ENCODE results near the gene NPPC. TPM values are rescaled to one million over a fixed set of nuclear protein-coding genes. Genes with fewer than 3 reads are reported as not detected.

The NPPC gene
- total RNA-seq, 2 experiments from 2014 or later = not detected

GRCh38 chr2:231877533-231878456, 48.4 kb downstream of the NPPC start:
- H3K4me1 ChIP-seq (ENCODE audit: insufficient read depth, low read length, poor library complexity, severe bottlenecking) = no peaks in the 10 kb centered on the region
- no peaks in the 10 kb centered on the region for H3K79me2 ChIP-seq (ENCODE audit: insufficient read depth, low read depth, low read length)
- no peak overlapping the region for H3K27ac ChIP-seq (ENCODE audit: low read depth, low read length, poor library complexity, severe bottlenecking)
- H4K20me1 ChIP-seq (ENCODE audit: insufficient read depth, low read length) = no peaks in the 10 kb centered on the region
- no peaks in the 10 kb centered on the region for H3K36me3 ChIP-seq (ENCODE audit: insufficient read depth, low read length)
- no peak overlapping the region for H3K4me2 ChIP-seq (ENCODE audit: low read length)
- CTCF ChIA-PET (ENCODE audit: unreplicated experiment) = no interaction called here
- no TSS peak for BruUV-seq (replicated peaks)
- intact Hi-C loops (cut with micrococcal nuclease; ENCODE audit: unreplicated experiment) = no loop called here
- H3K9me3 ChIP-seq (ENCODE audit: low read length) = no peaks in the 10 kb centered on the region
- DNase-seq (ENCODE audit: low spot score) = no peak
- H3K4me3 ChIP-seq (ENCODE audit: low read depth, low read length, poor library complexity, severe bottlenecking) = no peak overlapping the region
- no peak overlapping the region for H2AFZ ChIP-seq (ENCODE audit: low read length)
- POLR2A ChIA-PET = interaction anchor here (0.6 kb wide), 1 partner anchor 421 kb away, joined by 3 read pairs; no protein-coding TSS in a partner anchor
- no peaks in the 10 kb centered on the region for H3K9me2 ChIP-seq (ENCODE audit: insufficient read depth, low read length)
- TF ChIP-seq EZH2phosphoT487 (IDR thresholded peaks at IDR 0.05; ENCODE audit: borderline replicate concordance, low read depth, low read length) (no peak), CTCF (conservative IDR thresholded peaks at IDR 0.05; ENCODE audit: low read length) (no peak)

GRCh38 chr2:231874944-231875343, 51.3 kb downstream of the NPPC start:
- Histone ChIP-seq H3K9me2 (ENCODE audit: insufficient read depth, low read length) (no peaks in the 10 kb centered on the region), H3K4me3 (ENCODE audit: low read depth, low read length, poor library complexity, severe bottlenecking) (no peak overlapping the region), H3K4me1 (ENCODE audit: insufficient read depth, low read length, poor library complexity, severe bottlenecking) (no peaks in the 10 kb centered on the region), H3K36me3 (ENCODE audit: insufficient read depth, low read length) (no peaks in the 10 kb centered on the region), H2AFZ (ENCODE audit: low read length) (no peak overlapping the region), H3K4me2 (ENCODE audit: low read length) (no peak overlapping the region), H4K20me1 (ENCODE audit: insufficient read depth, low read length) (no peaks in the 10 kb centered on the region), H3K9me3 (ENCODE audit: low read length) (no peaks in the 10 kb centered on the region), H3K79me2 (ENCODE audit: insufficient read depth, low read depth, low read length) (no peaks in the 10 kb centered on the region), H3K27ac (ENCODE audit: low read depth, low read length, poor library complexity, severe bottlenecking) (no peak overlapping the region)
- POLR2A ChIA-PET = no interaction called here
- TF ChIP-seq CTCF (conservative IDR thresholded peaks at IDR 0.05; ENCODE audit: low read length) (no peak), EZH2phosphoT487 (IDR thresholded peaks at IDR 0.05; ENCODE audit: borderline replicate concordance, low read depth, low read length) (no peak)
- no TSS peak for BruUV-seq (replicated peaks)
- CTCF ChIA-PET (ENCODE audit: unreplicated experiment) = no interaction called here
- intact Hi-C loops (cut with micrococcal nuclease; ENCODE audit: unreplicated experiment) = no loop called here
- DNase-seq (ENCODE audit: low spot score) = no peak

Small RNA genes within 50 kb of the gene (microRNA-seq; reads per million reads assigned to microRNA genes)
- not detected for gene MIR1471 (ENCODE audit: borderline replicate concordance)

Small RNA genes within 50 kb of the gene (small RNA-seq; reads per million reads assigned to genes)
- not detected for gene MIR1471

Other genes starting within 250 kb of the NPPC start
- gene PTMA, start 217.9 kb downstream of the NPPC start, total RNA-seq (2014; rRNA removed; shearing (Covaris generic)) = 2,780 and 3,271 TPM in 2 replicates
- gene PTMA, start 217.9 kb downstream of the NPPC start, total RNA-seq (2022) = 3,053 and 3,088 TPM in 2 replicates
- 47.4 and 50.3 TPM in 2 replicates for gene PDE6D, start 145.1 kb downstream of the NPPC start, total RNA-seq (2014; rRNA removed; shearing (Covaris generic))
- gene PDE6D, start 145.1 kb downstream of the NPPC start, total RNA-seq (2022) = 49.0 and 54.6 TPM in 2 replicates
- gene COPS7B, start 140.0 kb downstream of the NPPC start, total RNA-seq (2014; rRNA removed; shearing (Covaris generic)) = 50.6 and 55.5 TPM in 2 replicates
- gene COPS7B, start 140.0 kb downstream of the NPPC start, total RNA-seq (2022) = 76.6 and 86.8 TPM in 2 replicates
- gene DIS3L2, start 35.3 kb upstream of the NPPC start, total RNA-seq (2014; rRNA removed; shearing (Covaris generic)) = 20.6 and 20.7 TPM in 2 replicates
- 20.2 and 21.9 TPM in 2 replicates for gene DIS3L2, start 35.3 kb upstream of the NPPC start, total RNA-seq (2022)

Measured in OCI-LY7 (cell line).